Measurements from ENCODE around the gene CNNM4.

GRCh38 chr2:96853321-96853720, 92.6 kb downstream of the CNNM4 start:
- TF ChIP-seq, protein P1, sequence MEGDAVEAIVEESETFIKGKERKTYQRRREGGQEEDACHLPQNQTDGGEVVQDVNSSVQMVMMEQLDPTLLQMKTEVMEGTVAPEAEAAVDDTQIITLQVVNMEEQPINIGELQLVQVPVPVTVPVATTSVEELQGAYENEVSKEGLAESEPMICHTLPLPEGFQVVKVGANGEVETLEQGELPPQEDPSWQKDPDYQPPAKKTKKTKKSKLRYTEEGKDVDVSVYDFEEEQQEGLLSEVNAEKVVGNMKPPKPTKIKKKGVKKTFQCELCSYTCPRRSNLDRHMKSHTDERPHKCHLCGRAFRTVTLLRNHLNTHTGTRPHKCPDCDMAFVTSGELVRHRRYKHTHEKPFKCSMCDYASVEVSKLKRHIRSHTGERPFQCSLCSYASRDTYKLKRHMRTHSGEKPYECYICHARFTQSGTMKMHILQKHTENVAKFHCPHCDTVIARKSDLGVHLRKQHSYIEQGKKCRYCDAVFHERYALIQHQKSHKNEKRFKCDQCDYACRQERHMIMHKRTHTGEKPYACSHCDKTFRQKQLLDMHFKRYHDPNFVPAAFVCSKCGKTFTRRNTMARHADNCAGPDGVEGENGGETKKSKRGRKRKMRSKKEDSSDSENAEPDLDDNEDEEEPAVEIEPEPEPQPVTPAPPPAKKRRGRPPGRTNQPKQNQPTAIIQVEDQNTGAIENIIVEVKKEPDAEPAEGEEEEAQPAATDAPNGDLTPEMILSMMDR (conservative IDR thresholded peaks at IDR 0.05 in 1 of 2, IDR thresholded peaks at IDR 0.05 in 1 of 2; ENCODE audit: extremely low read depth in 1 of 2, insufficient read depth in 1 of 2, low read depth in 1 of 2, low read length in 2 of 2): no peak
- no peak for TF ChIP-seq EZH2 (IDR thresholded peaks at IDR 0.05; ENCODE audit: borderline replicate concordance, low read length)

All from mammary epithelial cell (primary cell).